Fibroblast of gingiva (primary cell): ENCODE measurements around the gene FAM20C.

Experiments
- DNase-seq: peaks from one replicate; pipeline ENCODE4 v3.0.0-alpha.2; 2011; ENCODE audit warnings: low read depth

FAM20C gene

GRCh38 chr7:209906-210305, 17.5 kb downstream of the FAM20C start:
- no peak for DNase-seq

GRCh38 chr7:210401-210925, 18.1 kb downstream of the FAM20C start:
- no peak for DNase-seq

GRCh38 chr7:211033-211714, 18.8 kb downstream of the FAM20C start:
- no peak for DNase-seq

- no peak for DNase-seq
Measured at GRCh38 chr7:211715-212058, 19.3 kb downstream of the FAM20C start.

GRCh38 chr7:212754-213153, 20.4 kb downstream of the FAM20C start:
- DNase-seq = no peak

- DNase-seq = no peak
Measured at GRCh38 chr7:213324-213993, 21.1 kb downstream of the FAM20C start.

GRCh38 chr7:214410-215212, 22.2 kb downstream of the FAM20C start:
- no peak for DNase-seq

GRCh38 chr7:216360-217300, 24.3 kb downstream of the FAM20C start:
- DNase-seq = peak; percentile 48

GRCh38 chr7:217781-218180, 25.4 kb downstream of the FAM20C start:
- no peak for DNase-seq

- DNase-seq = no peak
Measured at GRCh38 chr7:218316-218715, 25.9 kb downstream of the FAM20C start.

- DNase-seq = no peak
Measured at GRCh38 chr7:218896-219580, 26.7 kb downstream of the FAM20C start.

GRCh38 chr7:219581-220150, 27.3 kb downstream of the FAM20C start:
- DNase-seq = no peak

- no peak for DNase-seq
Measured at GRCh38 chr7:220151-220841, 27.9 kb downstream of the FAM20C start.

- DNase-seq = no peak
Measured at GRCh38 chr7:221978-222715, 29.8 kb downstream of the FAM20C start.

GRCh38 chr7:222716-223041, 30.3 kb downstream of the FAM20C start:
- DNase-seq = no peak

GRCh38 chr7:223118-223800, 30.9 kb downstream of the FAM20C start:
- no peak for DNase-seq

GRCh38 chr7:223861-224260, 31.5 kb downstream of the FAM20C start:
- no peak for DNase-seq

GRCh38 chr7:226281-226895, 34.0 kb downstream of the FAM20C start:
- DNase-seq = no peak

- DNase-seq = no peak
Measured at GRCh38 chr7:227926-228325, 35.6 kb downstream of the FAM20C start.
